GM21526 (cell line): ENCODE data around the gene AK5.

Experiments used
- ATAC-seq: cut with Tn5 transposase; IDR thresholded peaks from one replicate; pipeline ENCODE4 v1.9.1; 2021; ENCODE audit warnings: moderate library complexity; ENCODE audit not compliant: unreplicated experiment, low FRiP score

AK5 gene

GRCh38 chr1:77534456-77534855 is 252.6 kb downstream of the AK5 start:
- ATAC-seq: no peak

- no peak for ATAC-seq
These were observed 255.0 kb downstream of the AK5 start for GRCh38 chr1:77536813-77537212.

DNA sequence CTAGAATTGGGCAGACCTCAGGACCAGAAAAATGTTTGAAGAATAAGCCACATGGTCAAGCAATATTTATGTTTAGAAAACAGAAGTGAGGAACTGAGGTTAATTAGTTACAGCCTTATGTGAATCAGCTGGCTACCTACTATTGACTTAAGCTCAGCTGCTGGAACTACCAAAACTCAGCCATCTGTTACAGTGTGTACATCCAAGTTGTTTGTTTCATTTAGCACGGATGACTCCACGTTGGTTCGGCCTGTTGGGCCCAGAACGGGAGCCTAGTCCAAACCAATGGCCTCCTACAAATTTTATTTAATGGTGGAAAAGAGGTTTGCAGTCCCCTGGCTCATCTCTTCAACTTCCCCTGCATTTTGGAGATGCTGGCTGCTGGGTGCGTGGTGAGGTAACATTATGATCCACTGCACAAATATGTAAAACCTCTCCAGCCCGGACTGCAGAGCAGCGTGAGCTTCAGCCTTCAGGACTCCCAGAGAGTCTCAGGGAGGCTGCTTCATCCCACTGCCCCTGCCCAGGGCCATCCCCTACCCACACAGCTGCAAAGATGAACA is 257.2 kb downstream of the AK5 start:
- ATAC-seq: peak; percentile 45

DNA sequence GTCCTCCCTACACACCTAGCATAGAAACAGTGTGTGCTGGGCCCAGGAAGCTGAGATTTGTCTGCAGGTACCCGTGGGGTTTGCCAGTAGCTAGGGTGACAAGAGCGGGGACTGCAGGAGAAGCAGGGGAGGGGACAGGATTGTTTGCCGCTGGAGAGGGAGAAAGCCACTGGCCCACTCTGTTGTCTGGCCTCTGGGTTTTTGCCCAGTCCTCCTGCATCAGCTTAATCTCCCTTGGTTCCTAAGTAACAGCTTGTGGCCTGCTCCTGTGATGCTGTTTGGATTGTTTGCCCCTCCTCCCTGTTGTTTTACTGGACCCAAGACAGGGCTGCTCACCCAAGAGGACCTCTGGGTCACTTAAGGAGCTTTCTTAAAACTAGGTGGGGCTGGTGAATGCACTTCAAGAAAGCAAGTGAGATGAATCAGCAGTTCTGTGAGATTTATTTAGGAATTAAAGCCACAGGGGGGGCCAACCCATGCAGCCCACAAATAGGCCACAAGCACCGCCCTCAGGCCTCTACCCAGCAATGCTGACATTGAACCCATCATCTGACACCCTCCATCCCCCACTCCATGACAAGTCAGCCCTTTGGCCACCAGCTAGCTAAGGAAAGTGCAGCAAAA is 257.8 kb downstream of the AK5 start:
- ATAC-seq: no peak

DNA sequence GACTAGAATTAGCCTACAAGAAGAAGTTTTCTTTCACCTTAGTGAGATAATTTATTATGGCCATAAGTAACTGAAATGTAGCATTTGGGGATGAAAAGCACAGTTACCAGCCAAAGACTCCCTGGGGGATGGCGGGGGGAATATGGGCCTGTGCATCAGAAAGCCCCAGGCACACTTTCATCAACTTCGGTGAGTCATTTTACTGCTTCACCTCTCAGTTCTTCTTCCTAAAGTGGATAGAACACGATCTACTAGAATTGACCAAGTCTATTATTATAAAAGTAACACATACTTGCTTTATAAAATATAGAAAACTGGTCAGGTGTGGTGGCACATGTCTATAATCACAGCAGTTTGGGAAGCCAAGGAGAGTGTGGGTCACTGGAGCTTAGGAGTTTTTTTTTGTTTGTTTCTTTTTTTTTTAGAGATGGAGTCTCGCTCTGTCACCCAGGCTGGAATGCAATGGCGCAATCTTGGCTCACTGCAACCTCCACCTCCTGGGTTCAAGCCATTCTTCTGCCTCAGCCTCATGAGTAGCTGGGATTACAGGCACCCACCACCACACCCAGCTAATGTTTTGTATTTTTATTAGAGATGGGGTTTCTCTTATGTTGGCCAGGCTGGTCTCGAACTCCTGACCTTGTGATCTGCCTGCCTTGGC is 258.8 kb downstream of the AK5 start:
- no peak for ATAC-seq

DNA sequence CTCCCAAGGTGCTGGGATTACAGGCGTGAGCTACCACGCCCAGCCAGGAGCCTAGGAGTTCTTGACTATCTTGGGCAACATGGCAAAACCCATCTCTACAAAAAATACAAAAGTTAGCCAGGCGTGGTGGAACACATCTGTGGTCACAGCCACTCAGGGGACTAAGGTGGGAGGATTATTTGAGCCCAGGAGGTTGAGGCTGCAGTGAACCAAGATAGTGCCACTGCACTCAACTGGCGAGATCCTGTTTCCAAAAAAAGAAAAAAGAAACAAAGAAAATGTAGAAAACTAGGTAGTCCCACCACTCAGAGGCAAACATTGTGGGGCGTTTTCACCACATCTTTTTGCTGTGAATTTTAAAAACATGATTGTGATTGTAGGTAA is 259.3 kb downstream of the AK5 start:
- ATAC-seq: peak; percentile 41

- no peak for ATAC-seq
These were observed 261.1 kb downstream of the AK5 start for GRCh38 chr1:77542813-77543420.

GRCh38 chr1:77543822-77544448 is 262.1 kb downstream of the AK5 start:
- no peak for ATAC-seq

DNA sequence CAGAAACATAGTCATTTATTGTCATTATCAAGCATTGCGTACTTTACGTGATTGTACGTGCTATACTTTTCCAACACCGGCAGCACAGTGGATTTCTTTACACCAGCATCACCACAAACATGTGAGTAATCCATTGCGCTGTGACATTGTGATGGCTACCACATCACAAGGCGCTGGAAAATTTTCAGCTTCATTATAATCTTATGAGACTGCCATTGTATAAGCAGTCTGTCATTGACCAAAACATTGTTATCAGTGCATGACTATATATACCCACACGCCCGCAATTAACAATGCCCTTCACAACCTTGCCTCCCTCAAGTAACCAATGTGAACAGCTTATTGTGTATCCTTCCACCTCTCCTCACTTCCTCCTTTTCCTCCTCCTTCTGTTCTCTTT is 263.0 kb downstream of the AK5 start:
- ATAC-seq: no peak

- no peak for ATAC-seq
These were observed 264.2 kb downstream of the AK5 start for GRCh38 chr1:77545970-77546369.

DNA sequence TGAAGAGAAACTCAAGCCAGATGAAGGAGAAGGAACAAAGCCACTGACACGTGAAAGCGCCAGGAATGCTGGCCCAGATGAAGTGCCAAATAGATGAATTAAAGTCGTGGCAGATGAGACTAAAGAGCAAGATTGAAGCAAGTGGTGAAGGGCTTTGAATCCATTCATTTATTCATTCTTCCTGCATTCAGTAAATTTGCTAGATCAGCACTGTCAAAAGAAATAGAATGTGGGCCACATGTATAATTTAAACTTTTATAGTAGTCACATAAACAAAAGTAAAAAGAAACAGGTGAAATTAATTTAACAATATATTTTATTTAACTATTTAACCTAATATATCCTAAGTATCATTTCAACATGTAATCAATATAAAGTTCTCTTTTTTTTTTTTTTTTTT is 265.1 kb downstream of the AK5 start:
- no peak for ATAC-seq

DNA sequence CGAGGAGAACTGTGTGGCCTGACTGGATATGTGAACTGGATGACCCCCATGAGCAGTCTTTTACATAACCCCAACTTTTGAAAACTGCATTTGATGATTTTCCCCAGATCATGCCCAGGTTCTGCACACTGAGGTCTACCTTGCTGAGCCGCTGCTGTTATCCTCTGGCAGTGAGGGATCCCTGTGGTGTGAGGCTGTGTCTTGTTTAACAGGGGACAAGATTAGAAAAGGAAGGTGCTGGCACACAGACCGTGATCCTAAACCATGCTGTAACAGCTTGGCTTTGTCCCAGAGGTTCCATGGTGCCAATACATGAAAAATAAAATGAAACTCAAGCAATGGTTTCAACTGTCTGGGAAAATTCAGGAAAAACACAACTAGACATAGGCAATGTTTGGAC is 266.5 kb downstream of the AK5 start:
- no peak for ATAC-seq

- ATAC-seq: no peak
These were observed 268.3 kb downstream of the AK5 start for GRCh38 chr1:77550135-77550534.

- no peak for ATAC-seq
These were observed 270.8 kb downstream of the AK5 start for GRCh38 chr1:77552626-77553025.

DNA sequence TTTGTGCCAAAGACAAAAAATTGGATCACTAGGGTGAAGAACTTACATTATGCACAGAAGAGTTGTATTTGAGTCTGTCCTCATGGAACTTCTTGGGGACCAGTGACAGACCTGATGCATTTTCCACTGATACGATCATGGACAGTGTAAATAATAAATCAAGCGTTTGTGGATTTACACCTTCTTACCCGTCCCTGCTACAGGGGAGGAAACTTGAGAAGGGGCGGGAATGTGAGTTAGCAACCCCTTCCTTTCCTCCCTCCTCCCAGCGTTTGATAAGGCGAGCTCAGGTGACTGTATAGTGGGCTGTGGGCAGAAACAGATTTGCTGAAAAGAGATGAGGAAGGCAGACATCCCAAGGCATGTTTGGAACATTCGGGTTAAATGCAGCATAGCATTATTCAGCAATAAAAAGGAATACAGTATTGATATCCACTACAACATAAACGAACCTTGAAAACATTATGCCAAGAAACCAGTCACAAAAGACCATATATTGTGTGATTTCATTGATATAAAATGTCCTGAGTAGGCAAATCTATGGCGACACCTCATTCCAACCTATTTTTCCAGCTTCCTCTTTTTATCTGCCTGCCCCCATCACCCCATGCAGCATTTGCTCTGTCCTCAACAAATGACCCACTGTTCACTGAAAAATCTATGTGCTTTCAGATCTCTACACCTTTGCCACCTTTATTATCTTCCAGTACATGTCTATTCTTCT is 271.9 kb downstream of the AK5 start:
- ATAC-seq: no peak

- ATAC-seq: no peak
These were observed 274.2 kb downstream of the AK5 start for GRCh38 chr1:77556045-77556444.

DNA sequence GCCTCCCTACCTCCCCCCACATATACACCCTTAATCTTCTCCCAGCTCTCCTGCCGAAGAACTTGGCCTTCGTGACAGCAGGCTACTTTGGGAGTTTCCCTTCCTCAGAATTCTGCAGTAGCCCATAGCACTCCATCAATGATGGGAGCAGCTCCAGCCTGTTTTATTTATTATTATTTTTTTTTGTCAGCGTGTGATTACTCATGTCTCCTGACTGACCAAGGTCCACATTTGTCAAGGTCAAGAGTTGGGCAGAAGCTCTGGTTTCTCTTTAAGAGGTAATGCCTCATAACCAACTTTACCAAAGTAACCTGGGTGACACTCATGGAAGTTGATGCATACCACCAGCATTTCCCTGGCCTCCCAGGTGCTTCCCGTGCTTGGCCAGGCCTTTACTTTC is 275.2 kb downstream of the AK5 start:
- ATAC-seq: no peak

DNA sequence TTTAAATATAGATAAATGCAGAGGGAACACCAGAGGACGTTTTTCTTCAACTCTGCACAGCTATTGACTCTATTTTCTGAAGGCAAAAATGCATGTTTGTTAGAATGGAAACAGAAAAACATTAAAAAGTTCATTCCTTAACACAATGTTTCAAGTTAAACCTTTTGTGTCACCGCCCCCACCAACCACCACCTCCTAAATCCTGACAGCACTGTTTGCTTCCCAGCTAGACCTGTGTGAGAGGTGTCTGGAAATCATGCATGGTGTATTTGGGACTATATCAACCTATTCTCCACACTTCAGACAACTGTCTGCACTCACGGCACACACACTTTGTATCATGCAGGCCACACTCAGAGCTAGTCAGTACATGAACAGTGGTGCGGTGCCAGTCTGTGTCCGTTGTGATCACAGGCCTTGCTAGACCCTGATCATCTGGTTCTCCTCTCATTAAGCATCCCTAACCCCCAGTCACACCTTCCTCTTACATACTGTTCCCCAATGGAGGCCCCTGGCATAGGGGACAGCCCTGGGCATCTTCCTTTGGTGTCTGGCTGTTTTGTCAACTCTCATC is 276.9 kb downstream of the AK5 start:
- ATAC-seq: no peak

DNA sequence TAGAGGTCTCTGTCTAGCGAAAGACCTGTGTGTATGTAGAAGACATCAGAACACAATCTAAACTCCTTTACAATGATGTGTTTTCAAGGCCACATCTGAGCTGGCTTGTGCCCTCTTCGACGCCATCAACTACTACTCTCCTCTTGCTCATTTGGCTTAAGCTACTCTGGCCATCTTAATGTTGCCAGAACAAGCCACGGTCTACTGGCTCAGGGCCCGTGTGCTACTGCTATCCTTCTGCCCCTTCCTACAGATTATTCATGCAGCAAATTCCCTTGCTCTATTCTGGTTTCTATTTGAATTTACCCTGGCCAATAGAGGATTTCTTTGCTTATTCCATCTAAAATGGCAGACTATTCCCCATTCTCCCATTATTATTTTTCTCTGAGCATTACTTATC is 278.9 kb downstream of the AK5 start:
- no peak for ATAC-seq

GRCh38 chr1:77562596-77563150 is 280.9 kb downstream of the AK5 start:
- ATAC-seq: no peak
